CD4-positive, alpha-beta T cell treated with Interleukin-6 for 4 hours (primary cell): Measurements from ENCODE around the gene MAN1B1.

Experiments
- DNase-seq: peaks from one replicate; pipeline ENCODE4 v3.0.0-alpha.2; 2020; ENCODE audit warnings: mixed read lengths

The MAN1B1 gene

DNA sequence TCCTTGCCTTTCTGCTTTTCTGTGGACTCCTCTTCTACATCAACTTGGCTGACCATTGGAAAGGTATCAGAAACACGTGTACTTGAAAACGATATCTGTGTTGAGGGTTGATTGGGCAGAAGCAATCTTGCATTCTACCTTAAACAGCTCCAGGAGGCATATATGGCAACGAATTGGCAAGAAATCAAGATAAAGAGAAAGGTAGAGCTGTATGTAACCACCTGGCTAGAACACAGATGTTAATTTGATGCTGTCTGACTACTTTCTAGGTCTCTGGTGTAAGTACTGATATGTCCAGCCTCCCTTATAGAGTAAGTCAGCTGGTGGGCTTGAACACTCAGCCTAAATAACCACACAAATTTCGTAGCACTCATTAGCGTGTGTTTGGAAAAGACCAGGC is 1.3 kb downstream of the MAN1B1 start:
- no peak for DNase-seq

- DNase-seq: no peak
Observed at GRCh38 chr9:137089232-137089947, 2.6 kb downstream of the MAN1B1 start.

- peak; percentile 90 for DNase-seq
Observed at GRCh38 chr9:137095664-137096517, 9.1 kb downstream of the MAN1B1 start.

GRCh38 chr9:137096785-137097546 is 10.2 kb downstream of the MAN1B1 start:
- no peak for DNase-seq

DNA sequence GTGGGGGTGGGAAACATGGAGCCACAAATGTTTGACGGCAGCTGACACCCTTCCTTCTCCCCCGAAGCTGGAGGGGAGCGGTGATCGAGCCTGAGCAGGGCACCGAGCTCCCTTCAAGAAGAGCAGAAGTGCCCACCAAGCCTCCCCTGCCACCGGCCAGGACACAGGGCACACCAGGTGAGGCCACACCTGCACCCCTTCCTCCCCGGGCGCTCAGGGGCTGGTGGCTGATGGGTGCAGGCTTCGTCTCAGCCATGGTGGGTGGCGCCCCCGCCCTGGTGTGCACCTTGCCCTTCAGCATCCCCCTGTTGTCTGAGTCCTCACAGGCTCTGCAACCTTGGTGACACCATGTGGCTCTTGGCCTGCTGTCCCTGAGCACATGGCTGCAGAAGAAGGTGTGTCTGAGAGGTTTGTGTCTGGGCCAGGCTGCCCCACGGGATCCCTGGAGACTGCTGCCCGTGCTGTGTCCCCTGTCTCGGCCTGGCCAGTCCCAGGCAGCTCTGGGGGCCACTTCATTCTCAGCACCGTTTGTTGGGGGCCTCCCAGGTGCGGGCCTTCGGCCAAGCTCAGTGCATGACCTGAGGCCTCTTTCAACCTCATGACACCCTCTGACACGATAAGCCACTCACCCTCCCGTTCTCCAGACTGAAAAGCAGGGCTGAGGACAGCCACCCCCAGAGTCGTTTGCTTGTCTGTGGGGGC is 11.1 kb downstream of the MAN1B1 start:
- no peak for DNase-seq

- DNase-seq: no peak
Observed at GRCh38 chr9:137099231-137099630, 12.4 kb downstream of the MAN1B1 start.

DNA sequence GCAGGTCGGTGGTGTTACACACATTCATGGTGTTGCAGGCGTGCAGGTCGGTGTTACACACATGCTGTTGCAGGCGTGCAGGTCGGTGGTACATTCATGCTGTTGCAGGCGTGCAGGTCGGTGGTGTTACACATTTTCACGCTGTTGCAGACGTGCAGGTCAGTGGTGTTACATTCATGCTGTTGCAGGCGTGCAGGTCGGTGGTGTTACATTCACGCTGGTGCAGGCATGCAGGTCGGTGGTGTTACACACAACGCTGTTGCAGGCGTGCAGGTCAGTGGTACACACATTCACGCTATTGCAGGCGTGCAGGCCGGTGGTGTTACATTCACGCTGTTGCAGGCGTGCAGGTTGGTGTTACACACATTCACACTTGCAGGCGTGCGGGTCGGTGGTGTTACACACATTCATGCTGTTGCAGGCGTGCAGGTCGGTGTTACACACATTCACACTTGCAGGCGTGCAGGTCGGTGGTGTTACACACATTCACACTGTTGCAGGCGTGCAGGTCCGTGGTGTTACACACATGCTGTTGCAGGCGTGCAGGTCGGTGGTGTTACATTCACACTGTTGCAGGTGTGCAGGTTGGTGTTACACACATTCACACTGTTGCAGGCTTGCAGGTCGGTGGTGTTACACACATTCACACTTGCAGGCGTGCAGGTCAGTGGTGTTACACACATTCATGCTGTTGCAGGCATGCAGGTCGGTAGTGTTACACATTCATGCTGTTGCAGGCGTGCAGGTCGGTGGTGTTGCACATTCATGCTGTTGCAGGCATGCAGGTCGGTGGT is 16.6 kb downstream of the MAN1B1 start:
- no peak for DNase-seq

- DNase-seq: no peak
Observed at GRCh38 chr9:137105814-137106661, 19.3 kb downstream of the MAN1B1 start.

GRCh38 chr9:137106662-137107250 is 20.0 kb downstream of the MAN1B1 start:
- DNase-seq: no peak

- no peak for DNase-seq
Observed at GRCh38 chr9:137107312-137107921, 20.6 kb downstream of the MAN1B1 start.

DNA sequence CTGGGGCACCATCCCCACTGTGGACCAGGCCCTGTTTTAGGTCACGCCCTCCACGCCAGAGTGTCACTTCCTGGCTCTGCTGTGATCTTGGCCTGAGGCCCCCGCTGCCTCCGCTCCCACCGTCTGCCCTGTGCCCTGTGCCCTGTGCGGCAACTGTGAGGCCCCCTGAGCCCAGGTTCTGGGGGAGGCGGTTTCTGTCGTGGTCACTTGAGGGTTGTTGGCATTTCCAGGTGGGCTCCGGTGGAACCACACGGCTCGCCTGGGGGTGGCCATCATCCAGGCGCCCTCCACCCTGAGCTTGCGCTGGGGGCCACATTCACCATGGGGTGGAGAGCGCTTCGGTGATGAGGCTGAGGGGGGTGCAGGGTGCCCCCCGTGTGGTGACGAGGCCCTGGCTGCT is 21.2 kb downstream of the MAN1B1 start:
- DNase-seq: no peak

- DNase-seq: no peak
Observed at GRCh38 chr9:137108608-137109249, 21.9 kb downstream of the MAN1B1 start.

GRCh38 chr9:137109250-137110146 is 22.7 kb downstream of the MAN1B1 start:
- DNase-seq: no peak

DNA sequence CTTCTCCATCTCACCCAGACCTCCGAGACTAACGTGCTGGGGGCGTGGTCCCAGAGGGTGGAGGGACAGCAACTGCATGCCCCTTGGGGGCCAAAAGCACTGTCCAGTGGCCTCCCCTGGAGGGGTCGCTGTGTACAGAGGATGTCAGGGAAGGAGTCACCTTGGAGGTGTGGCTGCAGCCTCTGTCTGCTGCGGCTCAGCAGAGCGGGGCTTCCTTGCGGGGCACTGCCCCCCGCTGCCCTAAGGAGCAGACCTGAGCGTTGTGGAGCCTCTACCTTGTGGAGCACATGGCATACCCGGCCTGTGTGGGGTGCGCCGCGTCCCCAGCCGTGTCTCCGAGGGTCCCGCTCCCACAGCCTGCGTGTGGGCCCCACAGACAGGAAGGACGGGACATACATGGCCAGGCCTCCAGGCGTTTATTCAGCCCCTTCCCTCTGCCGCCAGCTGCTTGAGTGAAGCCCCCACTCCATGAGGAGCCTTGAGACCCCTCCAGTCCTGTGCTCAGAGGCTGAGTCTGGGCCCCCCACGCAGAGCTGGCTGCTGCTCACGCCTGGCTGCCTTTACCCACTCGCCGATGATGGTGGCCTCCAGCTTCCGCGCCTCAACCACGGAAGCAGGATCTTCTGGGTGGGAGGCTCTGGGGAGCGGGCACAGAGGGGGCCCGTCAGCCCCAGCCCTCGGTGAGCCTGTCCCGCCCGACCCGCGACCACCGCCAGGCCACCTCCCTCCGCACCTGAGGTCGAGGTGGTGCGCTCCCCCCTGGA is 23.5 kb downstream of the MAN1B1 start:
- no peak for DNase-seq

DNA sequence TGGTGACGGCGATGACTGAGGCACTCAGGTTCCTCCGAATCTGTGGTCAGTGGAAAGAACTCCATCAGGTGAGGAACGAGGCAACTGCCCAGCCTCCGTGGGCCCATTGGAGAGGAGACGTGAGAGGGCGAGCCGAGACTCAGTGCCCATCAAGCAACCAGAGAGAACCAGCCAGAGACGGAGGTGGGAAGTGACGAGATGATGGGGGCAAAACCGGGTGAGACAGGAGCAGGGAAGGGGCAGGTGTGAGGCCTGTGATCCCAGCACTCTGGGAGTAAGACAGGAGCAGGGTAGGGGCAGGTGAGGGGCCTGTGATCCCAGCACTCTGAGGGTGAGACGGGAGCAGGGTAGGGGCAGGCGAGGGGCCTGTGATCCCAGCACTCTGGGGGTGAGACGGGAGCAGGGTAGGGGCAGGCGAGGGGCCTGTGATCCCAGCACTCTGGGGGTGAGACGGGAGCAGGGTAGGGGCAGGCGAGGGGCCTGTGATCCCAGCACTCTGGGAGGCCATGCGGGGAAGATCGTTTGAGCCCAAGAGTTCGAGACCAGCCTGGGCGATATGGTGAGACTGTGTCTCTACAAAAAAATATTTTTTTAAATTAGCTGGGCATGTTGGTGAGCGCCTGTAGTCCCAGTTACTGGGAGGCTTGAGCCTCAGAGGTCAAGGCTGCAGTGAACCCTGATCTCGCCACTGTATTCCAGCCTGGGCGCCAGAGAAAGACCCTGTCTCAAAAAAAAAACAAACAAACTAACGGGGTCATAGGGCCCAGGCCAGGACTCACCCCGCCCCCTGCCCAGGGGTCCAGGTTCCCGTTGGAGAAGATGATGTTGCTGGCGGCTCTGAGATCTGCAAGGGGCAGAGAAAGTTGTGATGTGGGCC is 24.4 kb downstream of the MAN1B1 start:
- DNase-seq: no peak

DNA sequence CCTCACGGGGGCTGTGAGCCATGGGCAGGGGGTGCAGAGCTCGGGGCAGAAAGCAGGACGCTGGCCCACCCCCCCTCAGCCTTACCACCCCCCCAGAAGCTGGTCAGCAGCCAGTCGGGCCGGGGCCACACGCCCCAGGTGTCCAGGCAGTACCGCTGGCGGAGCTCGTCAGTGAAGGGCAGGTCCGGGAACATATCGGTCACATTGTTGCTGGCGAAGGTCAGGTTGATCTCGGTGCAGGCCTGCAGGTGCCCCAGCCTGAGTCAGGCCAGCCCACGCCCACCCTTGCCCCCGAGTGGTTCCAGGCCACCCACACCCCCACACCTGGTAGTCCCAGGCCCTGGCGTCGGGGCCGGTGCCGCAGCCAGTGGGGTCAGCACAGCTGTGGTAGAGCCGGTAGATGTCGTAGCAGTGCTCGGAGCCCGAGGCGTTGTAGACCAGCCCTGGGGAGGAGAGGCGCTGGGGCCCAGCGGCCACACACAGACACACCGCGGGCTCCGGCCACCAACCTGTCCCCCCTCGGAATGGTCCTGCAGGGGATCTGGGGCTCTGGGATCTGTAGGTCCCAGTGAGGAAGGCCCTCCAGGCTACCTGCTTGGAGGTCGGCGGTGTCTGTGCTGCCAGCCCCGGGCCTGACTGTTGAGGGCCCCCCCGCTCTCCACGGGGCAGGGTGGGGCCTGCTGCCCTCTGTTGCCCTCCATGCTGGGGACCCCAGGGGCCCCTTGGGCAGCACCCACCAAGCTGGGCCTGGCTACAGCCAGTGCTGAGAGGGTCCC is 25.2 kb downstream of the MAN1B1 start:
- DNase-seq: no peak
